Adrenal gland (tissue), 5 donors: ENCODE data around the gene PDE3A.

Experiments
- CTCF ChIP-seq, 6 experiments: fragments of 450-650 bp in 4 of 6; fragments of 200-600 bp in 2 of 6; sonication (generic) in 1 of 6; IDR thresholded peaks; 1 replicate in 5 of 6; 2 replicates in 1 of 6; pipeline versions ENCODE4 v1.5.1 to v1.8.0; 2016 to 2021; ENCODE audit warnings: antibody characterized with exemption in 6 of 6, mild to moderate bottlenecking in 2 of 6, moderate library complexity in 1 of 6
- POLR2A ChIP-seq, 2 donors: fragments of 450-650 bp; IDR thresholded peaks; one replicate each; pipeline ENCODE4 v1.6.1; 2017; ENCODE audit warnings: antibody characterized with exemption in 2 of 2, mild to moderate bottlenecking in 2 of 2, moderate library complexity in 1 of 2
- donor health status: DM: no; HTN: no; CAD: no.

- TF ChIP-seq CTCF (IDR thresholded peaks at IDR 0.05) (no peak), POLR2A (IDR thresholded peaks at IDR 0.05) (no peak)
These were observed 77.3 kb downstream of the PDE3A start for GRCh38 chr12:20445687-20446086.
